ENCODE results near the gene IFT81.

DNA sequence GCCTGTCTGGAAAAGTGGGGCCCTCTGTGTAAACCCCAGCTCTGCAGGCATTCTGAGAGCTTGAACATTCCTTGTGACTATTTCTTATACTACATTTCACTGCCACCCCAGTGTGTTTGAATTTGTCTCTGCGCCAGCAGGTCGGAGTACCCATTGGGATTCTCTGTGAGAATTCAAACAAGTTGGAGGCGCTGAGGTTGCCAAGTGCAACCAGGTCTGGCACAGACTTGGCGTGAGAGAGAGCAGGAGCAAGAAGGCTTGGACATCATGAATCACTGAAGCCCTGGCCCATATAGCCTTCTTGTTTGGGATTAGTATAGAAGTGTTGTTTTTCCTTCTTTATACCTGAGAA is 123.9 kb downstream of the IFT81 start:
- TF ChIP-seq CTCF (IDR thresholded peaks at IDR 0.05; ENCODE audit: borderline replicate concordance, extremely low read depth, low read length, poor library complexity, severe bottlenecking): no peak
- TF ChIP-seq EZH2 (IDR thresholded peaks at IDR 0.05; ENCODE audit: borderline replicate concordance, low read depth, low read length, severe bottlenecking): no peak

All from DND-41 (cell line).